GM12865 (cell line): Measurements from ENCODE around the gene CTBP1.

Source experiments
- DNase-seq: peaks from one replicate; pipeline ENCODE4 v3.0.0; 2010; ENCODE audit warnings: low read depth
- H3K4me3 ChIP-seq: 2 replicates; pipeline ENCODE4 v1.5.1; 2011; ENCODE audit warnings: mild to moderate bottlenecking, low read depth, low read length, control low read depth
- CTCF ChIP-seq: IDR thresholded peaks from 2 replicates; pipeline ENCODE4 v1.5.1; 2011; ENCODE audit warnings: low read length, control low read depth, low read depth, inconsistent platforms; ENCODE audit not compliant: insufficient read depth; ENCODE audit errors: missing control alignments

CTBP1 gene

GRCh38 chr4:1170156-1170975, 78.6 kb downstream of the CTBP1 start:
- no peak for TF ChIP-seq CTCF
- DNase-seq = no peak
- no peak overlapping the region for H3K4me3 ChIP-seq

- no peak for DNase-seq
- no peak overlapping the region for H3K4me3 ChIP-seq
- TF ChIP-seq CTCF = no peak
These were observed 79.2 kb downstream of the CTBP1 start for GRCh38 chr4:1169691-1170096.

- no peak overlapping the region for H3K4me3 ChIP-seq
- DNase-seq = no peak
These were observed 79.7 kb downstream of the CTBP1 start for GRCh38 chr4:1169171-1169671.

GRCh38 chr4:1168191-1169101, 80.5 kb downstream of the CTBP1 start:
- no peak for DNase-seq
- TF ChIP-seq CTCF = no peak
- peak overlapping the region; percentile 80 for H3K4me3 ChIP-seq

More at GRCh38 chr4:1169171-1169671, 79.7 kb downstream of the CTBP1 start:
- no peak for TF ChIP-seq CTCF

- H3K4me3 ChIP-seq = peak overlapping the region; percentile 80
- peak; percentile 93 for TF ChIP-seq CTCF
- peak; percentile 97 for DNase-seq
These were observed 81.5 kb downstream of the CTBP1 start for GRCh38 chr4:1167244-1167949.

- no peak for TF ChIP-seq CTCF
- DNase-seq = no peak
- H3K4me3 ChIP-seq = peak overlapping the region; percentile 80
These were observed 82.3 kb downstream of the CTBP1 start for GRCh38 chr4:1166509-1167243.
